A549 treated with Hydrocortisone at 1 μM for 4 hours (cell line): ENCODE results near the gene ZNF619. TPM values are rescaled to one million over a fixed set of nuclear protein-coding genes. Genes with fewer than 3 reads are reported as not detected.

Experiments used
- total RNA-seq: library from RNA; stranded (reverse); fragments of 200-300 nt; extraction: Qiagen RNA extraction; gene quantifications from 5 replicates; pipeline ENCODE4 v1.2.3, GENCODE V29; 2022

The ZNF619 gene
- total RNA-seq: 1.7 to 2.4 TPM (median 2.0 TPM) in 5 replicates

DNA sequence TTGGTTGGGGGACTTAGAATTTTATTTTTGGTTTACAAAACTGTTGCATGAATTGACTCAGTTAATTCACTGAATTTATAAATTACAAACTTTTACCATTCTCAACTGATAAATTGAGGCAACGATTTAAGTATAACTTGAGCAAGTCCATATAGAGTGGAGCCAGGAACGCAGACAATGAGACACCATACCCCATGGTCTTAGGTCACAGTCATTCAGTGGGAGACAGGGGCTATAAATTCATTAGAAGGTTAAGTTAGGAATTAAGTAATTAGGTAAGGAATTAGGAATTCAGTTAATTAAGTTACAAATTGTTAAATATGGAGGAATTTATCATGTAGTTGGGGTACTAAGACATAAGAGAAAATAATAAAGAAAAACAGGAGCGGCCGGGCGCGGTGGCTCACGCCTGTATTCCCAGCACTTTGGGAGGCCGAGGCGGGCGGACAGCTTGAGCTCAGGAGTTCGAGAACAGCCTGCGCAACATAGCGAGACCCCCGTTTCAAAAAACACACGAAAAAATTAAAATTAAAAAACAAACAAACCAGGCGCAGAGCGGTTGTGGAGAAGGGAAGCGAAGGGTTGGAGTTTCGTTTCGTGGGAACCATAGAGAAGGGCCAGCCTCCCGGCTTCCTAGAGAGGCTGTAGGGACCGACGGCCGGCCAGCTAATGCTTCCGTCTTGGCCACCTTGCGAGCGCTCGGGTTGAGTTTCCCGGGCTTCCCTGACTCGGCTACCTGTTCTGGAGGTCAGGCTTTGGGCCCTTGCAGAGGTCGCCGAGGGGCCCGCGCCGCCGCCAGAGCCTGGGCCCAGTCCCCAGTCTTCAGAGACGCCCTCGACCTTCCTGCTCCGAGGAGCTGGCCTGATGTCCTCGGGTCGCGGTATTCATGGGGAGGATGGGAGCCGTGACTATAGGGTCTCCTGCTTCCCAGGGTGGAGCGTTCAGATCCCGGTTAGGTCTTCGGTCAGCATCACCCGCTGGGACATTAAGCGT, at the start of gene ZNF619:
ZNF619 (plus strand) TSS at position 645 of the 993 bp plus-strand sequence. CDS start 858 bp downstream, outside the sequence.

DNA sequence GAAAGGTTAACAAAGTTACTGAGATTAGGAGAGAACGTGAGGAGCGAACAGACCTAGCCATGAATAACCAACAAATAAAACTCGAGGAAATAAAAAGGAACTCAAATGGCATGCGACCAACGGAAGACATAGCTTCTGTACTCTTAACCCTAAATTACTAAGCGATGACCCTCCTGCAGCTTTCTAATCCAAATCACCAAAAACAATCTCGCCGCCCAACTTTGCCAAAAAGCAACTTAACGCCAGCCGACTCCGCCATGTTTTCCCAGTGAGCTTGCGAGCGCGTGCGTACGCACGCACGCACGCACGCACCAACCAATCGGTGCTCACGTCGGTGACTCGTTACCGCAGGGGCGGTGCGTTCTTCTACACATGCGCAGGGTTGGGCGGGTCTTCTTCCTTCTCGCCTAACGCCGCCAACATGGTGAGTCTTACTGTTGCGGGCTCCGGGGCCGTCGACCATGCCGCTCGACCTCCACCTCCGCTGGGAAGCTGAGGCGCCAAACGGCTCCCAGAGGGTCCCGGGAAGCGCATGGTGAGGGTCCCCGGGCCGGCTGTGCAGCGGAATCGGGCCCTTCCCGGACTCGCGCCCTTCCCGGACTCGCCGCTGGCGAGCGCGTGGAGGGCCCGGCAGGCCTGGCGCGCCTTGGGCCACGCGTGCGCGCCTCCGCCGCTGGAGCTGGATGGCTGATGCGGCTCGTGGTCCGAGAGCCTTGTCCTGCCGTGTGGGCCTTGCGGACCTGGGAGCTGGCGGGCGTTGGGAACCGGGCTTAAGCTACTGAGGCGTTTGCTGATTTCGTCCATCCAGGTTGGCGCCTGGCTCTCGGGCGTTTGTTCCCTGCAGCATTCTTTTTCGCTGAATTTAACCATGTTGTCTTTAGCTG, 19.7 kb upstream of the ZNF619 start, which contains the start of gene RPL14:
RPL14 (plus strand) TSS at position 400 of the 884 bp plus-strand sequence; CDS start at position 533, 133 bp downstream.

DNA sequence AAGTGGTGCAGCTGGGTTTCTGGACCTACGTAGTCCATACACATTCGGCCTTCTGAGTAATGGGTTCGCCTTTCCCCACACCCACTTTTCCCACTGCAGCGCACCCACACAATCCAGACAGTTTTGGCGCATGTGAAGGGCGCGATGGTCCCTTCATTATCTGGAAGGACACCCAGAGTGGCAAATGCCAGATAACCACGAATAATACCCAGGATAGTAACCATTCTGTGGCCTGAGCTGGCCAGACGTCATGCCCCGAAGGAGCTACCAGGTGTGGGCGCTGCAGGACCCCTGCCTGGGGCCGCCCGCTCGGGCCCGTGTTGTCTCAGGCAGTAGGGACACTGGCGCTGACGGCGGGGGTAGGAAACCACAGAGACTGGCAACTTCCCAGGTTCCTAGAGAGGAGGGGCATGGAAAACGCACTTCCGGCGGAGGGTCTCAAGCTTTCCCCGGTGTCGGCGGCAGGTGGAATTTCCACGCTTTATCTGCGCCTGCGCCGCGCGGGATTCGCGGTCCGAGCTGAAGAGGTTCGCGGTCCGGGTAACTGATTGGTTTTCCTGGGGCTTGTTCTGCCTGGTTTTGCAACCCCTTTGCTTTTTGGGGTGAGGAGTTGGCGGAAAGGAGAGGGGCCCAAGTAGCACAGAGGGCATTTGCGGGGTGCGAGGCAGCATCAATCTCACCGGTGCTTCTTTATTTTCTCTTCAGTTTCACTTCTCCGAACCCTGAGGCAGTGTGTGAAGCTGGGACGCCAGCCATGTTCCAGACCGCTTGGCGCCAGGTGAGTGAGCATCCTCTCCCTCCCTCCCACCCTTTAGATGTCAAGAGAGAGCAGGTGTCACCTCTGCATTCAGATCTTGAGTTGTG, 28.9 kb downstream of the ZNF619 start, which contains the start of gene ZNF620:
ZNF620 (plus strand) TSS at position 441 of the 864 bp plus-strand sequence; CDS start at position 755, 314 bp downstream.

DNA sequence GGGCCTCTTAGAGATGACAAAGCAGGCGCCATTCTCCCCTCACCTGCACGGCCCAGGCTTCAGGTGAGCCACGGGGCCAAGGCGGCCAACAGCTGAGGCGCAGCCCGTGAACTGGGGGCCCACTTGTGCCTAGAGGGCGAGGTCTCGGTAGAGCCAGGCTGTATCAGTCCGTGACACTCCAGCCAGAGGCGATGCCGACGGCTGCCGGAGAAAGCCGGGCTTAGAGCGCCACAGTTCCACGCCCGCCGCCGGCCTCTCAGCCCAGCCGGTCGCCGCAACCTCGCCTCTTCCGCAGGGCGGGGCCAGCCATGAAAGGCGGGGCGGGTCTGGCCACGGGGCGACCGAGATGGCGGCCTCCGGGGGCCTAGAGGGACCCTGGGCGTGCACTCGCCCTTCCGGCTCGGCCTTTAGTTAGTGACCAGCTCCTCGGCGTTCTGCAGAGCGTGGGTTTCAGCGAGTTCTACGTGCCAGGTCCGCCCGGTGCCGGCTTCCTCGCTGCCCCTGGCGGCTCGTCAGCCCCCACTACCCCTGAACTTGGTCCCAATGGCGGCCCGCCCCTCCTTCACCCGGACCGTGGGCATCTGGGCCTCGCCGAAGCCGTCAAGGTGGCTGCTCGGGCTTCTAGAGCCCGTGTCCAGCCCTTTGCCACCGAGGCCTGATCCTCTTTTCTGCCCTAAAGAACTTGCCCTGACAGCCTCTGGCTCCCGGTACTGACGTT, 47.8 kb downstream of the ZNF619 start, which contains the start of gene ZNF621:
ZNF621 (plus strand) TSS at position 393 of the 718 bp plus-strand sequence. CDS start 881 bp downstream, outside the sequence.

Other genes with a start within 250 kb of the ZNF619 start
- gene EIF1B, start 167.4 kb upstream of the ZNF619 start, total RNA-seq: 53.6 to 66.2 TPM (median 58.0 TPM) in 5 replicates
- gene ENTPD3, start 89.9 kb upstream of the ZNF619 start, total RNA-seq: 0.03 to 0.05 TPM (median 0.03 TPM) in 3 of 5 replicates, not detected in the others
- 614 to 790 TPM (median 760 TPM) in 5 replicates for gene RPL14, start 19.8 kb upstream of the ZNF619 start, total RNA-seq
- gene ZNF620, start 28.9 kb downstream of the ZNF619 start, total RNA-seq: 1.3 to 1.9 TPM (median 1.7 TPM) in 5 replicates
- gene ZNF621, start 47.8 kb downstream of the ZNF619 start, total RNA-seq: 5.8 to 8.4 TPM (median 7.0 TPM) in 5 replicates